UCSD-AML1 (cell line): Measurements from ENCODE around the gene DGCR8.
"Not testable (repeated sequence)": the region's sequence is repeated elsewhere in the genome, so short reads cannot be mapped to it uniquely, and the experiment has no call there.

Experiments
- DNase-seq: peaks from one replicate; lab custom pipeline; 2025; ENCODE audit not compliant: unreplicated experiment; lab: John Stamatoyannopoulos, UW

DGCR8 gene

GRCh38 chr22:20149257-20150250 lies 69.5 kb downstream of the DGCR8 start:
- DNase-seq, result no peak

- DNase-seq, result no peak
Observed at GRCh38 chr22:20150381-20151275, 70.6 kb downstream of the DGCR8 start, which contains the start of gene CCDC188. CCDC188 (minus strand) TSS chr22:20151055; CDS start chr22:20150986, 69 bp downstream.

GRCh38 chr22:20151276-20151588 lies 71.2 kb downstream of the DGCR8 start:
- no peak for DNase-seq

- no peak for DNase-seq
Observed at GRCh38 chr22:20152464-20152890, 72.4 kb downstream of the DGCR8 start.

- DNase-seq, result no peak
Observed at GRCh38 chr22:20153945-20154344, 73.9 kb downstream of the DGCR8 start.

GRCh38 chr22:20154602-20155187 lies 74.7 kb downstream of the DGCR8 start:
- peak; percentile 50 for DNase-seq

- peak; percentile 82 for DNase-seq
Observed at GRCh38 chr22:20155330-20156041, 75.4 kb downstream of the DGCR8 start.

GRCh38 chr22:20156042-20156389 lies 76.0 kb downstream of the DGCR8 start:
- no peak for DNase-seq

GRCh38 chr22:20156611-20157429 lies 76.8 kb downstream of the DGCR8 start:
- peak; percentile 79 for DNase-seq

- DNase-seq, result no peak
Observed at GRCh38 chr22:20157430-20158183, 77.6 kb downstream of the DGCR8 start.

- no peak for DNase-seq
Observed at GRCh38 chr22:20158391-20159036, 78.5 kb downstream of the DGCR8 start.

- DNase-seq, result peak; percentile 79
Observed at GRCh38 chr22:20159076-20159475, 79.0 kb downstream of the DGCR8 start.

GRCh38 chr22:20159531-20159930 lies 79.5 kb downstream of the DGCR8 start:
- DNase-seq, result not testable (repeated sequence)

- no peak for DNase-seq
Observed at GRCh38 chr22:20160041-20160440, 80.0 kb downstream of the DGCR8 start.
